ENCODE measurements around the gene ATP6AP2.
"Not testable (repeated sequence)": the region's sequence is repeated elsewhere in the genome, so short reads cannot be mapped to it uniquely, and the experiment has no call there.

The ATP6AP2 gene

DNA sequence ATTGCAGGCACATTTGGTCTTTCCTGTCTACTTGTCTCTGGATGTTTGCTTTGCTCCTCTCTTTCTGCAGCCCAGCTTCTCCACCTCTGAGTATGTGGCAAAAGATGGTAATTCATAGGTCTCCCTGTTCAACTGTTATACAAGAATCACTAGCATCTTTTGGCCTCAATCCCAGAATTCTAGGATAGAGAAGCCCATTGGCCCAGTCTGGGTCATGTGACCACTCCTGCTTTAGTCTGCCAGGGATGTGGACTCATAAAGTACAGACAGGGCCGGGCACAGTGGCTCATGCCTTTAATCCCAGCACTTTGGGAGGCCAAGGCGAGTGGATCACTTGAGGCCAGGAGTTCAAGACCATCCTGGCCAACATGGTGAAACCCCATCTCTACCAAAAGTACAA, 5.4 kb upstream of the ATP6AP2 start:
- peak; percentile 26 for DNase-seq (ENCODE audit: low read depth, low spot score)

DNA sequence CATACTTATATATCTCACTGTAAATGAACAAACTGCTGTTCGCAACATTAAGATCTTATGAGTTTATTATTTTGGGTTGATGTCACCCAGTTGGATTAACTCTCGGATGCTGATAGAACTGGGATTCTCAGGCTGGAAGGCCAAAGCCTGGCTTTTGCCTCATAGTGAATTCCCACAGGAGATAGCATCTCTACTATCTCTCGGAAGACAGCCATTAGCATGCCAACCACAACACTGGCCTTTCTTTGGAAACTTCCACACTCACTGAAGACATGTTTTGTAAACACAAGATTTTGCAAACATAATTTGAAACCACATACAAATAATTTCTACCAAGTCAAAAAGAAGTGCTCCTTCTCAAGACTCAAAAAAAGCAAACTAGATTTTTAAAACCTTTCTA, 4.5 kb upstream of the ATP6AP2 start:
- no peak for DNase-seq (ENCODE audit: low read depth, low spot score)

DNA sequence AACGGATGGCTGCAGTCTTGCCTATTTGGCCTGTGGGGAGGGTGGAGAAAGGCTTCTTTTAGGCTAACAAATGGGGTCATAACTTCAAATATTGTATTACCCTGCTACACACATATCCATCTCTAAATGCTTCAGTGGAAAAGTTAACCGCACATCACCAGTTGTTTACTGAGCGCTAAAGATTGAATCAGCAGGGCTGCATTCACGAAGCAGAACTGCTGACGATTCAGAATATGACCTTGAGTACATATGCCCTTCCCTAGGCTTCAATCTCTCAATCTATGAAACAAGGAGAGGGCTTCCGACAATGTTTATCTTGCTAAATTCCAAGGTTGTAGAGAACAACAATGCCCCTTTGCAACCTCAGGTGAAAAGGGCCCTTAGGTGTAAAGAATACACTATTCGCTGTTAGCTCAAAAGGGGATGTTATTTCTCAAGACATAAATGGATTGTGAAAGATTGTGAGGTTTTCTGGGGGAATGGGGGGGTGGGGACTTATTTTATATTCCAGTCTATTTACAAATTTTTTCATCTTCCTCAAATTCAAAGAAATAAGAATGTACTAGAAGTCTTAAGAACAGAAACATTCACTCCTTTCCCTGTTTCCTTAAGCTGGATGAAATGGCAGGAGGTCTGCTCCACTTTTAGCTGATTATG, 2.6 kb upstream of the ATP6AP2 start:
- DNase-seq (ENCODE audit: low read depth, low spot score) = no peak

DNA sequence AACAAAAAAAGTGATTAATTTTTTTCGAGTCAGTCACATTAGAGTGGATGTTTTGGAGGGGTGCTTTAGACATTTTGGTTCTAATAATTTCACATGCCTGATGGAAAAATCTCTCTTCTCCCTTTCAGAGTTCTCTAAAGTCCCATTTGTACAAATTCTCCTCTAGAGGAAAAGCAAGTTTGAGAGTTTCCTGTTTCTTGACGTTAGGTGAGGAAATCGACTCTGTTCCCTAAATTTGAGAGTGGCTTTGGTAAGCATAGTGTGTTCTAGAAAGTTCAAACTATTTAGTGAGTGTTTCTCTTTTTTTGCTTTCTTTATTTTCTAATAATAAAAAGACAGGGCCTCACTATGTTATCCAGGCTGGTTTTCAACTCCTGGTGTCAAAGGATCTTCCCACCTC, 1.6 kb upstream of the ATP6AP2 start:
- no peak for DNase-seq (ENCODE audit: low read depth, low spot score)

DNA sequence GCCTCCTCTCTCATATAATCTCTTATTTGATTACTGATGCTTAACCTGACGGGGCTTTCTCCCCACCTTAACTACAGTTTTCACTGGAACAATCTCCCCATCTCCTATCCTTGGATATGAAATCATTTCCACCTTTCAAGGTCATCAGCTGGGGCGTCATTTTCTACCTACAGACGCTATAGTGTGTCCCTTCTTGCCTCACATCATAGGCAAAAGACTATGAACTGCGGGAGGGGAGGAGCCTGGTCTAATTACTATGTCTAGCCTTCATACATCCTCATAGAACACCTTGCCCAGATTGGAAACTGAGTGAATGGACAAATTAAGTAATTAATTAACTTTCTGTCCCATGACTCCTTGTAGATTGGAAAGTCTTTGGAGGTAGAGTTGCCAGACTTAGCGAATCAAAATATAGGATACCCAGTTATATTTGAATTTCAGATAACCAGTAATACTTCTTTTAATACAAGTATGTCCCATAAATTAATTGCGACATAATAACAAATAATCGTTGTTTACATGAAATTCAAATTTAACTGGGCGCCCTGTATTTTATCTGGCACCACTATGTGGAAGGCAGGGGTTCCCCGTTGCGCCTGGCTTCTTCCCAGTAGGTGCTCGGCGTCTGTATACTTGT, 752 bp upstream of the ATP6AP2 start:
- no peak for DNase-seq (ENCODE audit: low read depth, low spot score)

DNA sequence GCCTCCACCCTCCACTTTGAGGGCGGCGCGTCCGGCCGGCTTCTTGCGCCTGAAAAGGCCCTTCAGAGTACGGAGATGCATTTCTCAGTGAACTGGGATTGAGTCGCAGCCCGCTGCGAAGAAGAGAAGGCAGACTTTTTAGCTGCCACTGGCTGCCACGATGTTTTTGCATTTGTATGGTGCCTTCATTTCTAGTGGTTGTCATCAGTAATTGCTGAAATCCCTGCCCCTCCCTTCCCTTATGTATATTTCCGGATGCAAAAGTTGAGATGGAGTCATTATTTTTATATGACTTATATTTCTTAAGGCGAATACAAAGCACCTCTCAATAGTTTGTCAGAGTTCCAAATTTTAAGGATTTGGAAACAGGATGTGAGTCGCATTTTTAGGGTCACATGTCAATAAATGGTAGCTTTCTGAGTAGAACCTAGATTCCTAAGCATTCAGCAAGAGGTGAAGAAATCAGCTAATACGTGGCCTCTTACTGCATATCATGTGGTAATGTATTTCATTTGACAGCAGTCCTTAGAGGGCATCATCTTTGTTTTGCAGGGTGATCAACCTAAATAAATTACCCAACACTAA, 658 bp downstream of the ATP6AP2 start:
- peak; percentile 31 for DNase-seq (ENCODE audit: low read depth, low spot score)

DNA sequence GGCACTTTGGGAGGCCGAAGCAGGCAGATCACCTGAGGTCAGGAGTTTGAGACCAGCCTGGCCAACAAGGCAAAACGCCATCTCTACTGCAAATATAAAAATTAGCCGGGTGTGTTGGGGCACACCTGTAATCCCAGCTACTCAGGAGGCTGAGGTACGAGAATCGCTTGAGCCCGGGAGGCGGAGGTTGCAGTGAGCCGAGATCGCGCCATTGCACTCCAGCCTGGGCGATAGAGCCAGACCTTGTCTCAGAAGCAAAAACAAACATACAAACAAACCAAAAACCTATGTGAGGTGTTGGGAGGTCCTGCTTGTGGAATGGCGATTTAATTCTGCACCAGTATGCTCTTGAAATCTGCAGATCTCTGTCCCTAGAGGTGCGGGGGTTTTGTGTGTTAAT, 1.4 kb downstream of the ATP6AP2 start:
- not testable (repeated sequence) for DNase-seq (ENCODE audit: low read depth, low spot score)

GRCh38 chrX:40582811-40583210, 2.0 kb downstream of the ATP6AP2 start:
- DNase-seq (ENCODE audit: low read depth, low spot score) = no peak

- DNase-seq (ENCODE audit: low read depth, low spot score) = not testable (repeated sequence)
These were observed 6.9 kb downstream of the ATP6AP2 start for GRCh38 chrX:40587623-40588022.

DNA sequence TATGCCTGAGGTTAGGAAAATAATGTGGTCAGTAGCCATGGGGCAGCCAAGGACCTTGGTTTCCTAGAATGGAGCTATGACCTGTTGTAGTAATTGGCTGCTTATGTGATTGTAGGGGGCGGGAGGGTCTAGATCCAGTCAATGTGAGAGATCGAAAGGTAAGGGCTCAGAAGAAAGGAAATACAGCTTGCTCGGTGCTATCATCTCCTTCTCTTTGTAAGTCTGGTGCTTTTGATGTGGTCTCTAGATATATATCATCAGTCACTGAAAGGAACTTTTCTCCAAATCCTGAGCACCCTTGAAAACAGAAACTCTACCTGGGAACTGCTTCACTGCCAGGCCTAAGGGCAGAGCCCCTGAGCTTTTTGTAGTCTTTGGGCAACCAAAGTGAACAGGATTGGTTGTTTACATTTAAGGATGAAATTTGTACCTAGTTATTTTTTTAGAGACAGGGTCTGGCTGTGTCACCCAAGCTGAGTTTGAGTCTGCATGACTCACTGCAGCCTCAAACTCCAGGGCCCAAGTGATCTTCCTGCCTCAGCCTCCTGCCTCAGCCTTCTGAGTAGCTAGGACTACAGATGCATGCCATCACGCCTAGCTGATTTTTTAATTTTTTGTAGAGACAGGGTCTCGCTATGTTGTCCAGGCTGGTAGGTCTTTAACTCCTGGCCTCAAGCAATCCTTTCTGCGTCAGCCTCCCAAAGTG, 9.0 kb downstream of the ATP6AP2 start:
- DNase-seq (ENCODE audit: low read depth, low spot score) = not testable (repeated sequence)

GRCh38 chrX:40603446-40603845, 22.7 kb downstream of the ATP6AP2 start:
- no peak for DNase-seq (ENCODE audit: low read depth, low spot score)

DNA sequence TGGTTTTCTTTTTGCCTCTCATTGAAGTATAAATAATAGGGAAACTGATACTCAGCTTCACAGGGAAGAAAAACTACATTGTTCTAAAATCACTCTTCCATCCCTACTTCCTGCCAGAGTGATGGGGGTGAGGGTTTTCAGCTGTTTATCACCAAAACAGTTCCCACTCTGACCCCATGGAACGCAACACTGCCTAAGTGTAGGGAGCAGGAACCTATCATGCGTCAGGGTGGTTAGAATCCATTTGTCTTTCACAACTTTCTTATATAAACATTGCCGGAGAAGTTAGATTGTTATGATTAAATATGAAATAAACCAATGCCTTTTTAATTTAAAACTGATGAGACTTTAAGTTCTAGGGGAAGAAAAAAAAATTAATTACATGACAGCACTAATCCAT, 26.6 kb downstream of the ATP6AP2 start:
- DNase-seq (ENCODE audit: low read depth, low spot score) = no peak

DNA sequence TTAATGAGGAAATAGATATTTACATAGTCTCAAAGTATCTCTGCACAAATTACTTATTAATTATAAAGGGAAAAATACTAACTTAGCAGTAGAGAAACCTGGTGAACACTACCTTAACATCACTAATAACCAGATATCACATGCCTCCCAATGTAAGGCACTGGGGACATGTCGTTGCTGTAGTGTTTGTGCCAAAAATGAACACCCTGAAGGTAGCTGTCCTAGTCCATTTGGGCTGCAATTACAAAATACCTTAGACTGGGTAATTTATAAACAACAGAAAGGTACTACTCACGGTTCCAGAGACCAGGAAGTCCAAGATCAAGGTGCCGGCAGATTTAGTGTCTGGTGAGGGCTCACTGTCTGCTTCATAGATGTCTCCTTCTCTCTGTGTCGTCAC, 31.7 kb downstream of the ATP6AP2 start:
- no peak for DNase-seq (ENCODE audit: low read depth, low spot score)

DNA sequence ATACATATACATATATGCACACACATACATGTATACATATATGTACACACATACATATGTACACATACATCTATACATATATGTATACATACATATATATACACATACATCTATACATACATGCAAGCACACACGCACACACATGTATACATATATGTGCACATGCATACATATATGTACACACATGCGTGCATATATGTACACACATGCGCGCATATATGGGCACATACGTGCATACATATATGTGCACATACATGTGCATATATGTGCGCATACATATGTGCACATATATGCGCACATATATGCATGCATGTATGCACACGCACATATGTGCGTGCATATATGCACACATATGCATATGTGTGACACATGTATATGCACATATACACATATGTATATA, 35.2 kb downstream of the ATP6AP2 start:
- DNase-seq (ENCODE audit: low read depth, low spot score) = no peak

DNA sequence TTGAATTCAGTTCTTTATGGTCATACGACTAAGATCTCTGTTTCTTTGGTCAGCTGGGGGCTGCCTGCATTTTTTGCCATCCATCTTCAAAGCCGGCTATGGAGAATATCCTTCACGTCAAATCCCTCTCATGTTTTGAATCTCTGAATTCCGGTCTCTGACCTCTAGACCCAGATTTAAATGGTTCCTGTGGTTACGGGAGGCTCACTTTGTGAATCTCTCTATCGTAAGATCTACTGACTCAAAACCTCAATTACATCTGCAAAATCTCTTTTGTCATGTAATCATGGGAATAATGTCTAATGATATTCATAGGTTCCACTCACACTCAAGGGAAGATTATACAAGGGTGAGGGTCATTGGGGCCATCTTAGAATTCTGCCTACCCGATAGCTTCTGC, 36.8 kb downstream of the ATP6AP2 start:
- no peak for DNase-seq (ENCODE audit: low read depth, low spot score)

DNA sequence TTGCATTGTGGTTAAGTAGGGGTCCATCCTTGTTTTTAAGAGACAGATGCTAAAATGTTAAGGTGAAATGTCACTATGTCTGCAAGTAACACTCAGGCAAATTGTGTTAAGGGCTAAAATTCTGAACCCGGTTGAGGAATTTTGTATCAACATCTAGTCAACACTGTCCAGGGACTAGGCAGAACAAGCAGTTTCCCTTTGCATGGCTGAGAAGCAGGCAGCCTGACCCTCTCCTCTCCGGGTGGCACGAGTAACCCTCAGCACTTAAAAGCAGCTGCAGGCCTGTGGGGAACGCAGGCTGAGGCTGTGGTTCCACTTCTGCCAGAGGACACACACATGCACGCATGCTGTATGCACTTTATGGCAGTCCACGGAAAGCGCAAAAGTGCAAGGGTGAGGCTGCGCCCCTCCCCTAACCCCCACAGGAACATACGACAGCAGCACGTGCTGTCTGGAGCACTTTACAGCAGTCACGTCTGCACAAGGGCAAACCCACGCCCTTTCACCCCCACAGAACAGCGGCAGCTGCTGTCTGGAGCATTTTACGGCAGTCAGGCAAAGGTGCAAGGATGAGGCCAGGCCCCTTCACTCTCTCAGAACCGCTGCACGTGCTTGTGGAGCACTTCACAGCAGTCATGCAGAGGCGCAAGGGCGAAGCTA, 41.8 kb downstream of the ATP6AP2 start:
- no peak for DNase-seq (ENCODE audit: low read depth, low spot score)

DNA sequence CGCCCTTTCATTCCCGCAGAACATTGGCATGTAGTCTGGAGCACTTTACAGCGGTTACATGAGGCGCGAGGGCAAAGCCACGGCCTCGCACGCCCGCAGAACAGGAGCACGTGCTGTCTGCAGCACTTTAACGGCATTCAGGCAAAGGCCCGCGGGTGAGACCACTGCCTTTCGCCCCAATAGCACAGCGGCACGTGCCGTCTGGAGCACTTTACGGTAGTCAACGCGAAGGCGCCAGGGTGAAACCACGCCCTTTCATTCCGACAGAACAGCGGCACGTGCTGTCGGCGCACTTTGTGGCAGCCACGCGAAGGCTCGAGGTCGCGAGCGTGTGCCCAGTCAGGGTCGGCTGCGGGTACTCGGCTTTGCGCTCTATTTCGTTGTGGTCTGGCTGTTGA, 42.4 kb downstream of the ATP6AP2 start, which contains the start of gene MPC1L:
TSS of gene MPC1L (plus strand) at position 290 of the 398 bp plus-strand sequence. CDS start 138 bp downstream, outside the sequence.
- DNase-seq (ENCODE audit: low read depth, low spot score) = no peak

DNA sequence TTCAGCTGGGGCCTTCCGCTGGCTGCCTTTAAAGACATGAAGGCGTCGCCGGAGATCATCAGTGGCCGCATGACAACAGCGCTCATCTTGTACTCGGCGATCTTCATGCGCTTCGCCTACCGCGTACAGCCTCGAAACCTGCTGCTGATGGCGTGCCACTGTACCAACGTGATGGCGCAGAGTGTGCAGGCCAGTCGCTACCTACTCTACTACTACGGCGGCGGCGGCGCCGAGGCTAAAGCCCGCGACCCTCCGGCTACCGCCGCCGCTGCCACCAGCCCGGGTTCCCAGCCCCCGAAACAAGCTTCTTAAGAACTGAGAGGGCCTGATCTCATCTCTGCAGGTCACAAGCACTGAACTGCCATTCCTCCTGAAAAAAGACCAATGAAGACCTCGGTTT, 42.9 kb downstream of the ATP6AP2 start:
- no peak for DNase-seq (ENCODE audit: low read depth, low spot score)

DNA sequence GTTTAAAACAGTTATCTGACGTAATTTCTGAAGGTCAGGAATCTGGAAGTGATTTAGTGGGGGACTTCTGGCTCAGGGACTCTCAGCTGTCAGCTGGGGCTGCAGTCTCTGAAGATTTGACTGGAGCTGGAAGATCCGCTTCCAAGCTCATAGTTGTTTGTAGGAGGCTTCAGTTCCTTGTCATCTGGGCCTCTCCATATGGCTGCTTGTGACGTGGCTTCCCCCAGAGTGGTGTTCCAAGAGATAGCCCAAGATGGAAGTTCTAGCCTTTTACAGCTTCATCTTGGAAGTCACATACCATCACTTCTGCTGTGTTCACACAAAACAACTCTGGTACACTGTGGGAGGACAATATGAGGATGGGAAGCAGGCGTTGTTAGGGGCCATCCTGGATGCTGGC, 44.5 kb downstream of the ATP6AP2 start:
- no peak for DNase-seq (ENCODE audit: low read depth, low spot score)

- DNase-seq (ENCODE audit: low read depth, low spot score) = no peak
These were observed 47.7 kb downstream of the ATP6AP2 start for GRCh38 chrX:40628506-40628905.

DNA sequence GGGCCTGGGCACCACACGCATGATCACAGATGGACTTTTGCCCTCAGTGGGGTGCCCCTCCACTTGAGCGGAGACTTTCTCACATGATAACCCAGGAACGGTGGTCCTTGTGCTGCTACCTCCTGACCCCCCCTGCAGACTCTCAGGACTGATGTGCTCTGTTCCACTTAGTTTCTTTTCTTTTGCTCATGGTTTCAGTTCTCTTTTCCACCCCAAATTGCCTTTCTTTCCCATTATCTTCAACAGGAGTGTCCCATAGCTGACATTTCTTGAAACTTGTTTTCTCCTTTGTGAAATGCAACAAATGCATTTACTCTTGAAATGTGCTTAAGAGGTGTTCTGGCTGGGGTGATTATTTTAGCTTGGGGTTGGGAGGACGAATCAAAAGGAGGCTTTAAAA, 51.4 kb downstream of the ATP6AP2 start:
- DNase-seq (ENCODE audit: low read depth, low spot score) = no peak

DNA sequence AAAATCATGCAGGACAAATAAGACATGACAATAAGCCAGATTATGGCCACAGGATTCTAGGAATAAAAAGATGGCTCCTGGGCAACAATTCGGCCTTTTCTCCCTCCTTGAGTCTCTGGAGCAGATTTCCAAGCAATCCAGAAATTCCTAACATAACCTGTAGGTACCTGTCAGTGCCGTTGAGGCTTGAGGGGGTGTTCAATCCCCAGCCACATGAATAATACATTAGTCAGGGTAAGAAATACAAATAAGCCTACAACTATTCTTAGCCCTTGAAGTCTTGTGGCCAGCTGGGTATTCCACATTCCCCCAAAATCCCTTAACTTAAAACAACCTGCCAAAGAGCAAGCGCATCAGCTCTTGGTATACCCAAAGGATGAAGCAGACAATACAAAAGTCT, 56.9 kb downstream of the ATP6AP2 start:
- no peak for DNase-seq (ENCODE audit: low read depth, low spot score)

Data from astrocyte of the hippocampus (primary cell).